Keratinocyte (primary cell): ENCODE measurements around the gene INSYN2A. TPM values are rescaled to one million over a fixed set of nuclear protein-coding genes. Genes with fewer than 3 reads are reported as not detected.

Source experiments
- DNase-seq: peaks from one replicate; pipeline ENCODE4 v3.0.0-alpha.2; 2011; ENCODE audit warnings: low read depth, missing footprints, low spot score
- FAIRE-seq: peaks from 2 replicates; lab custom pipeline; 2011; peaks lifted over from hg19 to GRCh38; lab: Jason Lieb, UNC
- H2AFZ ChIP-seq: 2 replicates; pipeline ENCODE4 v1.6.0; 2012; ENCODE audit warnings: low read length, control low read depth, inconsistent platforms; ENCODE audit not compliant: control insufficient read depth
- H3K27ac ChIP-seq: 2 replicates; pipeline ENCODE4 v1.5.1; 2011; ENCODE audit warnings: low read length; ENCODE audit not compliant: control insufficient read depth, insufficient read depth
- H3K27me3 ChIP-seq: 3 replicates; pipeline ENCODE4 v1.6.0; 2011; ENCODE audit warnings: low read length; ENCODE audit not compliant: control insufficient read depth, insufficient read depth; ENCODE audit errors: extremely low read depth
- H3K36me3 ChIP-seq, 2 experiments: 2 replicates in 1 of 2; 3 replicates in 1 of 2; pipeline ENCODE4 v1.5.1; 2011; ENCODE audit warnings: low read length in 2 of 2, mild to moderate bottlenecking in 1 of 2; ENCODE audit not compliant: control insufficient read depth in 2 of 2, insufficient read depth in 2 of 2; ENCODE audit errors: extremely low read depth in 1 of 2
- H3K4me1 ChIP-seq: 3 replicates; pipeline ENCODE4 v1.5.1; 2011; ENCODE audit warnings: low read length; ENCODE audit not compliant: control insufficient read depth, insufficient read depth; ENCODE audit errors: extremely low read depth
- H3K4me2 ChIP-seq: 3 replicates; pipeline ENCODE4 v1.6.0; 2011; ENCODE audit warnings: low read depth, low read length; ENCODE audit not compliant: control insufficient read depth, insufficient read depth; ENCODE audit errors: extremely low read depth
- H3K4me3 ChIP-seq, 3 experiments: fragments of 200-600 bp in 1 of 3; sonication (generic) in 1 of 3; 2 replicates in 2 of 3; 3 replicates in 1 of 3; pipeline ENCODE4 v1.5.1; 2011 to 2016; ENCODE audit warnings: low read length in 3 of 3, mild to moderate bottlenecking in 3 of 3, control low read depth in 2 of 3, inconsistent platforms in 1 of 3, low read depth in 1 of 3, mixed read lengths in 1 of 3, mixed run types in 1 of 3, moderate library complexity in 1 of 3; ENCODE audit not compliant: control insufficient read depth in 2 of 3, insufficient read depth in 2 of 3; ENCODE audit errors: extremely low read depth in 1 of 3
- H3K79me2 ChIP-seq: 2 replicates; pipeline ENCODE4 v1.6.0; 2012; ENCODE audit warnings: low read length; ENCODE audit not compliant: control insufficient read depth, insufficient read depth
- H3K9ac ChIP-seq: 3 replicates; pipeline ENCODE4 v1.6.0; 2011; ENCODE audit warnings: low read length; ENCODE audit not compliant: control insufficient read depth, insufficient read depth; ENCODE audit errors: extremely low read depth
- H3K9me1 ChIP-seq: 3 replicates; pipeline ENCODE4 v1.6.0; 2011; ENCODE audit warnings: low read length; ENCODE audit not compliant: control insufficient read depth, insufficient read depth; ENCODE audit errors: extremely low read depth
- H3K9me3 ChIP-seq: 2 replicates; pipeline ENCODE4 v1.5.1; 2012; ENCODE audit warnings: low read depth, low read length; ENCODE audit not compliant: control insufficient read depth
- H4K20me1 ChIP-seq: 3 replicates; pipeline ENCODE4 v1.6.0; 2011; ENCODE audit warnings: low read length; ENCODE audit not compliant: control insufficient read depth, insufficient read depth; ENCODE audit errors: extremely low read depth
- EZH2 ChIP-seq: IDR thresholded peaks from one replicate; pipeline ENCODE4 v1.6.1; 2012; ENCODE audit warnings: inconsistent platforms, mild to moderate bottlenecking, low read length, moderate library complexity
- dilution Hi-C: fragments of 300-500 bp; cut with MboI; formaldehyde crosslinking; loops from one replicate; pipeline ENCODE4 v1.7.0; 2020; ENCODE audit warnings: low sequenced_read_pairs; ENCODE audit not compliant: extremely low pct_ligation_motif_present
- polyA plus RNA-seq, 5 experiments: library from polyadenylated mRNA; depleted of rRNA in 3 of 5; stranded (reverse) in 3 of 5; stranded (forward) in 1 of 5; unstranded in 1 of 5; fragments of >200 nt; gene quantifications; 1 replicate in 1 of 5; 2 replicates in 3 of 5; 3 replicates in 1 of 5; pipeline versions ENCODE4 v1.2.1 to v1.2.3, GENCODE V29; 2011 to 2012; ENCODE audit warnings: missing spikeins in 2 of 5, low read depth in 1 of 5, low replicate concordance in 1 of 5
- TF ChIP-seq, protein P1 (sequence below), 3 experiments: IDR thresholded peaks in 1 of 3; conservative IDR thresholded peaks in 1 of 3; optimal IDR thresholded peaks in 1 of 3; 2 replicates in 2 of 3; 3 replicates in 1 of 3; pipeline versions ENCODE3 to v1.5.1; 2011; ENCODE audit warnings: low read length in 3 of 3, mild to moderate bottlenecking in 3 of 3, moderate library complexity in 2 of 3, control low read depth in 1 of 3, inconsistent platforms in 1 of 3; ENCODE audit not compliant: insufficient read depth in 2 of 3; ENCODE audit errors: extremely low read depth in 1 of 3

INSYN2A gene
- polyA plus RNA-seq, 1 donor (not counting 4 experiments of a cell fraction or from before 2014, with no cell fraction given): not detected

GRCh38 chr10:127195041-127195506, 1.3 kb downstream of the INSYN2A start:
- Histone ChIP-seq H3K36me3 (peaks cover 0 to 3% of the 10 kb centered on the region in 2 experiments), H3K9ac (no peak overlapping the region), H3K27ac (no peak overlapping the region), H3K79me2 (no peaks in the 10 kb centered on the region), H2AFZ (no peak overlapping the region), H3K27me3 (peaks cover 12% of the 10 kb centered on the region), H3K4me3 (peak overlapping the region in 2 of 3 experiments; percentile 23 to 43), H4K20me1 (peaks cover 8% of the 10 kb centered on the region), H3K9me1 (no peaks in the 10 kb centered on the region), H3K4me1 (peaks cover 4% of the 10 kb centered on the region), H3K9me3 (no peaks in the 10 kb centered on the region), H3K4me2 (peak overlapping the region; percentile 68)
- peak; percentile 23 for FAIRE-seq
- no peak for DNase-seq
- dilution Hi-C loops: no loop called here
- TF ChIP-seq, protein P1, sequence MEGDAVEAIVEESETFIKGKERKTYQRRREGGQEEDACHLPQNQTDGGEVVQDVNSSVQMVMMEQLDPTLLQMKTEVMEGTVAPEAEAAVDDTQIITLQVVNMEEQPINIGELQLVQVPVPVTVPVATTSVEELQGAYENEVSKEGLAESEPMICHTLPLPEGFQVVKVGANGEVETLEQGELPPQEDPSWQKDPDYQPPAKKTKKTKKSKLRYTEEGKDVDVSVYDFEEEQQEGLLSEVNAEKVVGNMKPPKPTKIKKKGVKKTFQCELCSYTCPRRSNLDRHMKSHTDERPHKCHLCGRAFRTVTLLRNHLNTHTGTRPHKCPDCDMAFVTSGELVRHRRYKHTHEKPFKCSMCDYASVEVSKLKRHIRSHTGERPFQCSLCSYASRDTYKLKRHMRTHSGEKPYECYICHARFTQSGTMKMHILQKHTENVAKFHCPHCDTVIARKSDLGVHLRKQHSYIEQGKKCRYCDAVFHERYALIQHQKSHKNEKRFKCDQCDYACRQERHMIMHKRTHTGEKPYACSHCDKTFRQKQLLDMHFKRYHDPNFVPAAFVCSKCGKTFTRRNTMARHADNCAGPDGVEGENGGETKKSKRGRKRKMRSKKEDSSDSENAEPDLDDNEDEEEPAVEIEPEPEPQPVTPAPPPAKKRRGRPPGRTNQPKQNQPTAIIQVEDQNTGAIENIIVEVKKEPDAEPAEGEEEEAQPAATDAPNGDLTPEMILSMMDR (optimal IDR thresholded peaks at IDR 0.05 in 1 of 3, IDR thresholded peaks at IDR 0.05 in 1 of 3, conservative IDR thresholded peaks at IDR 0.05 in 1 of 3; ENCODE audit: extremely low read depth in 1 of 3, insufficient read depth in 2 of 3, low read length in 3 of 3): peak in 1 of 3 experiments; percentile 9
- no peak for TF ChIP-seq EZH2

GRCh38 chr10:127194599-127194998, 1.8 kb downstream of the INSYN2A start:
- no peak overlapping the region for H3K27ac ChIP-seq
- H2AFZ ChIP-seq: no peak overlapping the region
- peaks cover 0 to 1% of the 10 kb centered on the region in 2 experiments for H3K36me3 ChIP-seq
- H3K4me1 ChIP-seq: peaks cover 4% of the 10 kb centered on the region
- no peak for TF ChIP-seq EZH2
- TF ChIP-seq, protein P1 (optimal IDR thresholded peaks at IDR 0.05 in 1 of 3, IDR thresholded peaks at IDR 0.05 in 1 of 3, conservative IDR thresholded peaks at IDR 0.05 in 1 of 3; ENCODE audit: extremely low read depth in 1 of 3, insufficient read depth in 2 of 3, low read length in 3 of 3): no peak
- H3K4me2 ChIP-seq: no peak overlapping the region
- peaks cover 12% of the 10 kb centered on the region for H3K27me3 ChIP-seq
- H3K4me3 ChIP-seq: no peak overlapping the region
- DNase-seq: no peak
- no peaks in the 10 kb centered on the region for H3K79me2 ChIP-seq
- peaks cover 8% of the 10 kb centered on the region for H4K20me1 ChIP-seq
- dilution Hi-C loops: no loop called here
- no peaks in the 10 kb centered on the region for H3K9me1 ChIP-seq
- no peak for FAIRE-seq
- no peaks in the 10 kb centered on the region for H3K9me3 ChIP-seq
- H3K9ac ChIP-seq: no peak overlapping the region
